ENCODE results near the gene SEPTIN5. TPM values are rescaled to one million over a fixed set of nuclear protein-coding genes. Genes with fewer than 3 reads are reported as not detected.

The SEPTIN5 gene
- total and polyA plus RNA-seq, 12 donors, result 56.5 to 218 (median 143) TPM

GRCh38 chr22:19680287-19680881 is 33.9 kb upstream of the SEPTIN5 start:
- no peak for TF ChIP-seq CTCF (IDR thresholded peaks at IDR 0.05)
- intact Hi-C loops (cut with DNase I), result loop anchor here in 2 of 10 donors (5.0 kb wide), 1 partner anchor 37 kb away; no protein-coding TSS in a partner anchor
- H3K36me3 ChIP-seq, result no peaks in the 10 kb centered on the region
- H3K9me3 ChIP-seq, result no peaks in the 10 kb centered on the region
- H3K4me3 ChIP-seq, result no peak overlapping the region
- peaks cover 0 to 9% (median 0%) of the 10 kb centered on the region in 9 donors for H3K4me1 ChIP-seq
- H3K27ac ChIP-seq, result no peak overlapping the region
- H3K27me3 ChIP-seq, result peaks cover 0 to 36% (median 10%) of the 10 kb centered on the region in 7 donors
- WGBS, 2 donors, result 87 to 93% methylated on average over 16 of the region's 16 CpGs
- ATAC-seq (no peak), DNase-seq (no peak)

GRCh38 chr22:19680911-19681862 is 33.1 kb upstream of the SEPTIN5 start:
- no peak for DNase-seq

GRCh38 chr22:19681863-19682245 is 32.4 kb upstream of the SEPTIN5 start:
- Histone ChIP-seq H3K9me3 (no peaks in the 10 kb centered on the region), H3K4me3 (no peak overlapping the region), H3K27me3 (peaks cover 0 to 33% (median 10%) of the 10 kb centered on the region in 7 donors), H3K36me3 (no peaks in the 10 kb centered on the region), H3K4me1 (peaks cover 0 to 9% (median 0%) of the 10 kb centered on the region in 9 donors), H3K27ac (no peak overlapping the region)
- intact Hi-C loops (cut with DNase I), result loop anchor here in 2 of 10 donors (5.0 kb wide), 1 partner anchor 35 kb away; no protein-coding TSS in a partner anchor
- WGBS, 2 donors, result 78 to 89% methylated on average over 6 of the region's 6 CpGs
- no peak for TF ChIP-seq CTCF (IDR thresholded peaks at IDR 0.05)
- no peak for ATAC-seq
- DNase-seq, result no peak

More at GRCh38 chr22:19680911-19681862, 33.1 kb upstream of the SEPTIN5 start:
- no peak for TF ChIP-seq CTCF (IDR thresholded peaks at IDR 0.05)
- intact Hi-C loops (cut with DNase I), result loop anchor here in 2 of 10 donors (5.0 kb wide), 1 partner anchor 36 kb away; no protein-coding TSS in a partner anchor
- Histone ChIP-seq H3K4me3 (no peak overlapping the region), H3K27me3 (peaks cover 0 to 33% (median 10%) of the 10 kb centered on the region in 7 donors), H3K9me3 (no peaks in the 10 kb centered on the region), H3K36me3 (no peaks in the 10 kb centered on the region), H3K27ac (no peak overlapping the region), H3K4me1 (peaks cover 0 to 9% (median 0%) of the 10 kb centered on the region in 9 donors)
- no peak for ATAC-seq
- 88 to 93% methylated on average over 11 of the region's 11 CpGs for WGBS, 2 donors

- ATAC-seq, result no peak
These were observed 27.4 kb upstream of the SEPTIN5 start for GRCh38 chr22:19686946-19687345.

More at GRCh38 chr22:19686946-19687345, 27.4 kb upstream of the SEPTIN5 start:
- H3K4me3 ChIP-seq, result no peak overlapping the region
- intact Hi-C loops (cut with DNase I), result no loop called here
- DNase-seq, result no peak
- H3K9me3 ChIP-seq, result no peaks in the 10 kb centered on the region
- peaks cover 0 to 20% (median 0%) of the 10 kb centered on the region in 7 donors for H3K27me3 ChIP-seq
- H3K36me3 ChIP-seq, result no peaks in the 10 kb centered on the region
- TF ChIP-seq CTCF (IDR thresholded peaks at IDR 0.05), result no peak
- 86 to 88% methylated on average over 7 of the region's 7 CpGs for WGBS, 2 donors
- peaks cover 0 to 20% (median 5%) of the 10 kb centered on the region in 9 donors for H3K4me1 ChIP-seq
- no peak overlapping the region for H3K27ac ChIP-seq
